Mesothelial cell of epicardium (in vitro differentiated cells): ENCODE results near the gene TNP2. TPM values are rescaled to one million over a fixed set of nuclear protein-coding genes. Genes with fewer than 3 reads are reported as not detected.

ENCODE experiments used
- DNase-seq, 2 experiments: peaks; one replicate each; pipeline ENCODE4 v3.0.0; 2021; ENCODE audit warnings: low spot score in 2 of 2; ENCODE audit not compliant: unreplicated experiment in 2 of 2
- H3K27ac Mint-ChIP-seq: 2 replicates; pipeline ENCODE4 v1.8.0; 2021; ENCODE audit warnings: mixed read lengths
- H3K27me3 Mint-ChIP-seq: 2 replicates; pipeline ENCODE4 v1.8.0; 2021; ENCODE audit warnings: low read depth, mixed read lengths
- H3K36me3 Mint-ChIP-seq: 2 replicates; pipeline ENCODE4 v1.8.0; 2021; ENCODE audit warnings: mixed read lengths
- H3K4me1 Mint-ChIP-seq: 2 replicates; pipeline ENCODE4 v1.8.0; 2021; ENCODE audit warnings: mixed read lengths
- H3K4me3 Mint-ChIP-seq: 2 replicates; pipeline ENCODE4 v1.8.0; 2021; ENCODE audit warnings: mild to moderate bottlenecking, moderate library complexity, mixed read lengths
- H3K9me3 Mint-ChIP-seq: 2 replicates; pipeline ENCODE4 v1.8.0; 2021; ENCODE audit warnings: mixed read lengths
- total RNA-seq: library from RNA; stranded (reverse); gene quantifications from 3 replicates; pipeline ENCODE4 v1.2.1, GENCODE V29; 2021
- TF ChIP-seq, protein P1 (sequence below): fragments of 200-600 bp; sonication (generic); IDR thresholded peaks from one replicate; pipeline ENCODE4 v1.5.0; 2021; ENCODE audit warnings: antibody characterized with exemption; ENCODE audit not compliant: unreplicated experiment

The TNP2 gene
- total RNA-seq, 1 donor from 2014 or later = not detected

DNA sequence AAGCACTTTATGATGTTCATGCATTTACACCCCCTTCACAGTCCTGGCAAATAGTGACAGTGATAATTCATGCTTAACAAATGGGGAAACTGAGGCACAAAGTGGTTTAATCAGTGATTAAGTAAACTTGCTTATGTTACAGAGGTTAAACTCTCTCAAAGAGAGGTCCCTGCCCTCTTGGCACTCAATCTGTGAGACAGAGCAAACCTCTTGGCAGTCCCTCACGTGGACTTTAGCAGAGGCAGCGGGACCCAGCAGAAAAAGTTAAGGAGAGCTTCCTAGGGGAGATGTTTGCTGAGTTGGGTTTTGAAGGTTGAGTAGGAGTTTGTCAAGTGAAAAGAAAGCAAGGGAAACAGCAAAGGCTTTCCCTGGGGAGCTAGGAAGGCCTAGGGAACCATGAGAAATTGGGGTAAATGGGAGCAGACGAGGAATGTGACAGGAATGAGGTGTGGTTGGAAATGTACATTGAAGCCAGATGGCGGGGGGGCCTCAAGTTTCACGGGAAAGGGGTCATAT lies 23.8 kb downstream of the TNP2 start:
- DNase-seq = no peak
- Mint-ChIP-seq H3K27me3 (no peaks in the 10 kb centered on the region), H3K9me3 (no peaks in the 10 kb centered on the region), H3K4me1 (no peaks in the 10 kb centered on the region), H3K36me3 (no peaks in the 10 kb centered on the region), H3K27ac (no peak overlapping the region), H3K4me3 (no peak overlapping the region)
- TF ChIP-seq, protein P1, sequence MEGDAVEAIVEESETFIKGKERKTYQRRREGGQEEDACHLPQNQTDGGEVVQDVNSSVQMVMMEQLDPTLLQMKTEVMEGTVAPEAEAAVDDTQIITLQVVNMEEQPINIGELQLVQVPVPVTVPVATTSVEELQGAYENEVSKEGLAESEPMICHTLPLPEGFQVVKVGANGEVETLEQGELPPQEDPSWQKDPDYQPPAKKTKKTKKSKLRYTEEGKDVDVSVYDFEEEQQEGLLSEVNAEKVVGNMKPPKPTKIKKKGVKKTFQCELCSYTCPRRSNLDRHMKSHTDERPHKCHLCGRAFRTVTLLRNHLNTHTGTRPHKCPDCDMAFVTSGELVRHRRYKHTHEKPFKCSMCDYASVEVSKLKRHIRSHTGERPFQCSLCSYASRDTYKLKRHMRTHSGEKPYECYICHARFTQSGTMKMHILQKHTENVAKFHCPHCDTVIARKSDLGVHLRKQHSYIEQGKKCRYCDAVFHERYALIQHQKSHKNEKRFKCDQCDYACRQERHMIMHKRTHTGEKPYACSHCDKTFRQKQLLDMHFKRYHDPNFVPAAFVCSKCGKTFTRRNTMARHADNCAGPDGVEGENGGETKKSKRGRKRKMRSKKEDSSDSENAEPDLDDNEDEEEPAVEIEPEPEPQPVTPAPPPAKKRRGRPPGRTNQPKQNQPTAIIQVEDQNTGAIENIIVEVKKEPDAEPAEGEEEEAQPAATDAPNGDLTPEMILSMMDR = no peak

DNA sequence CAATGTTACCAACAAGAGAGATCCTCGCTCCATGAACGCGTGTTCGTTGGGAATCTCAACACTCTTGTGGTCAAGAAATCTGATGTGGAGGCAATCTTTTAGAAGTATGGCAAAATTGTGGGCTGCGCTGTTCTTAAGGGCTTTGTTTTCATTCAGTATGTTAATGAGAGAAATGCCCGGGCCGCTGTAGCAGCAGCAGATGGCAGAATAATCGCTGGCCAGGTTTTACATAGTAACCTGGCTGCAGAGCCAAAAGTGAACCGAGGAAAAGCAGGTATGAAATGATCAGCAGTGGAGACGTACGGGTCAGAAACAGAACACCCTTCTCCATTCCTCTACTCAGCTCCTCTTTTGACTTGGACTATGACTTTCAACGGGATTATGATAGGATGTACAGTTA lies 26.5 kb downstream of the TNP2 start:
- H3K27me3 Mint-ChIP-seq = no peaks in the 10 kb centered on the region
- no peak overlapping the region for H3K27ac Mint-ChIP-seq
- H3K36me3 Mint-ChIP-seq = no peaks in the 10 kb centered on the region
- no peaks in the 10 kb centered on the region for H3K9me3 Mint-ChIP-seq
- no peak for DNase-seq
- no peak overlapping the region for H3K4me3 Mint-ChIP-seq
- TF ChIP-seq, protein P1 = no peak
- no peaks in the 10 kb centered on the region for H3K4me1 Mint-ChIP-seq

DNA sequence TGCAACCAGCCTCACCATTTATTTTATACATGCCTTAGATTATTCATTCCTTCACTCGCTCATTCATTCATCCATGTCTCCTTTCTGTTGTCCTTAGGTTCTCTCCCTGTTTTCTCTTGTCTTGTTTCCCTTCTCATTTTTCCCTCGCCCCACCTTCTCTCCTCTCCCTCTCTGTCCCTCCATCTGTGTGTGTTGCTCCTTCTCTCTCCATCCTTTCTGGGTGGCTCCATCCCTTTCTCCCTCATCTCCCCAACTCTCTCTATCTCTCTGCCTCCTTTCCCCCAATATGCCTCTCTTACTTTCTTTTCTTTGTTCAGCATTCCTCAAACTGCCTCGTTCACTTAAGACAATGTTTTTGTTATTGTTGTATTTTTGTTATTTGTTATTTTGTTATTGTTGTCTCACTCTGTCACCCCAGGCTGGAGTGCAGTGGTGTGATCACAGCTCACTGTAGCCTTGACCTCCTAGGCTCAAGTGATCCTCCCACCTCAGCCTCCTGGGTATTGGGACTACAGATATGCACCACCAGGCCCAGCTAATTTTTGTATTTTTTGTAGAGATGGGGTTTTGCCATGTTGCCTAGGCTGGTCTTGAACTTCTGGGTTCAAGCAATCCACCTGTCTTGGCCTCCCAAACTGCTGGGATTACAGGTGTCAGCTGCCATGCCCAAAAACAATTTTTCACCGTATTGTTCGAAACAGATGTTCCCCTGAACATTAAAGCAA lies 27.5 kb downstream of the TNP2 start:
- H3K27me3 Mint-ChIP-seq = no peaks in the 10 kb centered on the region
- TF ChIP-seq, protein P1 = no peak
- no peaks in the 10 kb centered on the region for H3K9me3 Mint-ChIP-seq
- no peak for DNase-seq
- H3K36me3 Mint-ChIP-seq = no peaks in the 10 kb centered on the region
- H3K27ac Mint-ChIP-seq = no peak overlapping the region
- H3K4me1 Mint-ChIP-seq = no peaks in the 10 kb centered on the region
- H3K4me3 Mint-ChIP-seq = no peak overlapping the region

DNA sequence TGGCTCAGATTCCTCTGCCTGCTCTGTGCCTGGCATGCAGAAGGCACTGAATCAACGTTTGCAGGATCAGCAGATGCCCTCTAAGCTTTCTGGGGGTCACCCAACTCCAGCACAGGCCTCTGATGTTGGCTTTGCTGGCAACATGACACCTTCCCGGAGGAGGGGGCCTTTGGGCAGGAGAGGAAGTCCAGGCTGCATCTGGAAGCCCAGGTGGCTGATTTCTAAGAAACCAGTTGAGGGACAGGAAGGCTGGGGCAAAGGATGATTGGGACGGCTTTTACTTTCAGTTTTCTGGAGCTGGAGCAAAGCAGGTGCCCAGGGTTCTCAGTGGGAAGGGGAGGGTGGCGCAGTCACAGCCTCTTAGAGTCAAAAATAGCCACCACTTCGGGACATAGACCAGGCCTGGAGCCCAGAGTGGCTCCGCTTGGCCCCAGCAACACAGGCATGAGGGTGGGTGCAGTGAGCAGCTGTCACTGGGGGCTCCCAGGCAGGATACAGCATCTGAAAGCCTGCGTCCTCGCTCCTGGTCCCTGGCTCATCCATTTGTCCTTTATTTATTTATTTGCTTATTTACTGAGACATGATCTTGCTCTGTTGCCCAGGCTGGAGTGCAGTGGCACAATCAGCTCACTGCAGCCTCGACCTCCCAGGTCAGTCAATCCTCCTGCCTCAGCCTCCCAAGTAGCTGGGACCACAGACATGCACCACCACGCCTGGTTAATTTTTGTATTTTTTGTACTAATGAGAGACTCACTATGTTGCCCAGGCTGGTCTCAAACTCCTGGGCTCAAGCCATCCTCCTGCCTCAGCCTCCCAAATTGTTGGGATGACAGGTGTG lies 28.3 kb downstream of the TNP2 start:
- Mint-ChIP-seq H3K36me3 (no peaks in the 10 kb centered on the region), H3K27me3 (no peaks in the 10 kb centered on the region), H3K4me3 (no peak overlapping the region), H3K27ac (no peak overlapping the region), H3K4me1 (no peaks in the 10 kb centered on the region), H3K9me3 (no peaks in the 10 kb centered on the region)
- TF ChIP-seq, protein P1 = no peak
- no peak for DNase-seq

DNA sequence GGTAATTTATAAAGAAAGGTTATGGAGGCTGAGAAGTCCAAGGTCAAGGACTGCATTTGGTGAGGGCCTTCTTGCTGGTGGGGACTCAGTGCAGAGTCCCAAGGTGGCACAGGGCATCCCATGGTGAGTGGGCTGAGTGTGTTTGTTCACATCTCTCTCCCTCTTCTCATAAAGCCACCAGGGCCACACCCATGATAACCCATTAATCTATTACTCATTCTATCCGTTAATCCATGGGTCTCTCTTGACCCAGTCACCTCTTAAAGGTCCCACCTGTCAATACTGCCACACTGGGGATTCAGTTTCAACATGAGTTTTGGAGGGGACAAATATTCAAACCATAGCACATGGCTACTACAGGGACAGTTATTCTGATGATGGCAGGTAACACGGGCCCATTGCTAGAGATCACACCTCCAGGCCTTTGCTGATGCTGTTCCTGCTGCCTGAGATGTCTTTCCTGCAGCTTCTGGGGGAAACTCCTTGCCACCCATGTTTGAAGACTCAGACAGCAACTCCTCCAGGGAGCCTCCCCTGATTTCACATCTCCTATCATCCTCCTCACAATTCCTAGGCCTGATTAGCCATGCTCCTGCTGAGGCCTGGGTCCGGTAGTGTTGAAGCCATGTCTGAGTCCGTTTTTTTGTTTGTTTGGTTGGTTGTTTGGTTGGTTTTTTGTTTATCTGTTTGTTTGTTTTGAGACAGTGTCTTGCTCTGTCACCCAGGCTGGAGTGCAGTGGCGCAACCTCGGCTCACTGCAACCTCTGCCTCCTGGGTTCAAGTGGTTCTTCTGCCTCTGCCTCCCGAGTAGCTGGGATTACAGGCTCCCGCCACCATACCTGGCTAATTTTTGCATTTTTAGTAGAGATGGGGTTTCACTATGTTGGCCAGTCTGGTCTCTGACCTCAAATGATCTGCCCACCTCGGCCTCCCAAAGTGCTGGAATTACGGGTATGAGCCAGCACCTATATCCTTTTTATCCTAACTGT lies 29.2 kb downstream of the TNP2 start:
- no peaks in the 10 kb centered on the region for H3K36me3 Mint-ChIP-seq
- no peaks in the 10 kb centered on the region for H3K27me3 Mint-ChIP-seq
- TF ChIP-seq, protein P1 = no peak
- no peaks in the 10 kb centered on the region for H3K9me3 Mint-ChIP-seq
- no peak overlapping the region for H3K27ac Mint-ChIP-seq
- DNase-seq = no peak
- H3K4me3 Mint-ChIP-seq = no peak overlapping the region
- H3K4me1 Mint-ChIP-seq = no peaks in the 10 kb centered on the region
